T-helper 2 cell treated with Interferon-gamma antibody and Interleukin-4, amounts not matched to agents 100 ng/mL and 5 ng/mL, for 36 hours (primary cell): Measurements from ENCODE around the gene EIF5. TPM values are rescaled to one million over a fixed set of nuclear protein-coding genes. Genes with fewer than 3 reads are reported as not detected.

Experiments
- intact Hi-C: fragments of 100-400 bp; cut with micrococcal nuclease; formaldehyde crosslinking; loops from one replicate; pipeline ENCODE4 v1.15.1; 2023
- total RNA-seq: library from RNA; stranded (reverse); gene quantifications from 2 replicates; pipeline ENCODE4 v1.2.3, GENCODE V29; 2022

EIF5 gene
- total RNA-seq, 1 donor from 2014 or later, result 206 TPM

DNA sequence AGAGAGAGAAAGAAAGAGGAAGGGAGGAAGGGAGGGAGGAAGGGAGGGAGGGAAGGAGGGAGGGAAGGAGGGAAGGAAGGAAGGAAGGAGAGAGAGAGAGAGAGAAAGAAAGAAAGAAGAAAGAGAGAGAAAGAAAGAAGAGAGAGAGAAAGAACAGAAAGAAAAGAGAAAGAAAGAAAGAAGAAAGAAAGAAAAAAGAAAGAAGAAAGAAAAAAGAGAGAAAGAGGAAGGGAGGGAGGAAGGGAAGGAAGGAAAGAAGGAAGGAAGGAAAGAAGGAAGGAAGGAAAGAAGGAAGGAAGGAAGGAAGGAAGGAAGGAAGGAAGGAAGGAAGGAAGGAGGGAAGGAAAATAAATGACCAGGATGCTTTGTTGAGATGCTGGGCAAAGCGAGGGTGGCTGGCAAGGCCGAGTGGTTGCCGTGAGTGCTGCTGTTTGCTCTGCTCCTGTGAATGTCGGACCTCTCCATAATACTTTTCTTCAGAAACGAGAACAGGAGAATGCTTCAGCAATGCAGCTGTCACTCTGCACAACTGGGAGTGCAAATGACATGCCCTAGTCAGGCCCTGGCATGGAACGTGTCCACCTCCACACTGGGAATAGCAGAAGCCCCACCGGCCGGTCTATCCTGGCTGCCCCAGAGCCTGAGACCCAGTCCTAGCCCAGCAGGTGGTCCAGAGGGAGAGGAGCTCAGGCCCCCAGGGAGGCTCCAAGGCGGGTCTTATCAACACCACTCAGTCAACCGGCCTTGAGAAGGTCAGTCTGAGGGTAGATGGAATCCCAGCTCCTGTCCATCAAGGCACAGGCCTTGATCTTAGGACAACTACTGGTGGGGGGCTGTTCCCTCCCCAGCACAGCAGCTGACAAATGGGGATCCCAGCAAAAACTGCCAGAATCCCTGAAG, 25.1 kb upstream of the EIF5 start:
- intact Hi-C loops, result no loop called here

DNA sequence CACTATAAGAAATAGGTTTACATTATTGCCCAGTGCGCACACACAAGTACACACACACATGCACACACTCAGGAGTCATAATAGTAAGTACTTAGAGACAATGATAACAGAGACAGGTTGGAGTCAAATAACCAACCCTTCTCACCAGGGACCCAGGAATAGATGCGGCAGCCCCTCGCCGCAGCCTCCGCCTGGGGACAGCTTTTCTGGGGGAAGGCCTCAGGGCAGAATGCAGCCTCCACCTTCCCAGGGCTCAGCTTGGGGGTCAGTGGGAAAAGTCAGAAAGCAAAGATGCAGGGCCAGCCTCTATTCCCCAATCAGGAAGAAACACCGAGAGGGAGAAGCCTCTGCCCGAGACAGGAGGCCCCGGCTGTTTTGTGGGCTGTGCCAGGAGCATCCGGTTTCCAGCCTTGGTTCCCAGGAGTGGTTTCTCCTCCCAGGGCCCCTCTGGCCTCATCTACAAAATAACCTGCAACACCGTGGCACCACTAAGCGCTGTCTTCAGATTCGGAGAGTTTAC, 23.4 kb upstream of the EIF5 start:
- intact Hi-C loops, result no loop called here

DNA sequence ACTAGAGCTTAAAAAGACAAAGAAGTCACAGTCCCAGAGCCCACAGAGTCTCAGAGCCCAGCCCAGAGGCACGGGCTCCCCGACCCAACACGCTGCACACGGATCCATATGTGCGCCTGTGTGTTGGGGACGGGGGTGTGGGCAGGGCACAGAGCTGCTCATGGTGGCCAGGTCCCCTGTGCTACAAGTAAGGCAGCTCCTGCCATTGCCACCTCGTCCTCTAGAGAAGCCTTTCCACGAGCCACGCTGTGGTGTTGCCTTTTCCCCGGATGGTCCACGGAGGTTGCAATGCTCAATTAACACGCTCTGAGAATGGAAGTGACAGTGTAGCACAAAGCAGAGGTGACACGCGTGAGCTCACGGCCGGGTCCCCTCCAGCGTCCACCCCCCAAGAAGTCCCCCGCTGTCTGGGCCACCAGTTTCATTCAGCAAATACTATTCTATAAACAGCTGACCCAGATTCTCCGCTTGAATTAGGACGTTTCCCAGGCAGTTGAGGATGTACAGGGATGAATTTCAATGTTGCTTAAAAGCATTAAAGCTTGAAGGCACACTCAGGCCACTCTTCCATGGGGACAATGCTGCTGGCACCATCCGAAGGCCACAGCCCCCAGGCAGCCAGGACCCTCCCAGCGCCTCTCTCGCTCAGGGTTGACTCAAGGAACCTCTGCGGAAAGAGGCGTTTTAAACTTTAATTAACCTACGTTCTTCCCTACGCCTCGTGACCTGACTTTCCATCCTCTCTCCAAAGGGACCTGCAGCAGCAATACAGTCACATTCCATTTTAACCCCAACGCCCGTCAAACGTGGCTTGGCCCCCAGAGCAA, 22.7 kb upstream of the EIF5 start:
- intact Hi-C loops, result no loop called here

DNA sequence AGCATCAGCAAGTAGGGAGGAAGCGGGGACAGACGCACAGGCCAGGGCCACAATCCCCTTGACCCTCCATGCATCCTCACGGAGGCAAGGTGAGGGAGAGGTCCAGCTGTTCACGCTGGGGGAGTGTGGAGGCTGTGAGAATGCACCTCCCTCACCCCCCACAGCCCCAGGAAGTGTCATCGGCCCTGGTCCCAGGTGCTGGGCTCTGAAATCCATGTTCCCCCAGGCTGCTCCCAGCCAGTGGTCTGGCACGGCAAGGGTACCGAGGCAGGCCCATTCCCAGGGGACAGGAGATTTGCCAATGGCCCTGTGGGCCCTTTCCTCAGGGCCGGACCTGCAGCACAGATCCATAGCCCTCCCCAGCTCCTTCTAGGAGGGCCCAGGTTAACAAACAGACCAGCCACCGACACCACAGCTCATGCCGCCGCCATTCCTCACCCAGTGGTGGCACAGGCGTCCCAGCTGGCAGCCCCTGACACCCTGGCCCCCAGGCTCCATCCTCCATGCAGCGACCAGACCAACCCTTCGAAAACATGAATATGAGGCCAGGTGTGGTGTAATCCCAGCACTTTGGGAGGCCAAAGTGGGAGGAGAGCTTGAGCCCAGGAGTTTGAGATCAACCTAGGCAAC, 21.9 kb upstream of the EIF5 start:
- intact Hi-C loops, result no loop called here

DNA sequence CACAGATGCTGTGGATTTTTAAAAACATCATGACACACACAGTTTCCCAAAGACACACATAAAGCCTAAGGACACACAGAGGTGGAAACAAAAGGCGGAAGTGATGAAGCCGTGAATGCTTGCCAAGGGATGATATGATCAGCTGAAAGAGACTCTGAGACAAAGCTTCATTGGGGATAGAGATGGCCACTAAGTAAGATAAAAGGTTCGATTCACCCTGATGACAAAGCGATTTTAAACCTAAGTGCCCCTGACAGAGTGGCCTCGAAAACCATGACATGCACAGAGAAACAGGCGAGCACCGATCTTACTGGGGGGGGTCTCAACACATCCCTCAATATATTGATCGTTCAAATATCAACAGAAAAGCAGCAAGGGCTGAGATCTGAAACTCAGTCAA, 20.3 kb upstream of the EIF5 start:
- intact Hi-C loops, result no loop called here

DNA sequence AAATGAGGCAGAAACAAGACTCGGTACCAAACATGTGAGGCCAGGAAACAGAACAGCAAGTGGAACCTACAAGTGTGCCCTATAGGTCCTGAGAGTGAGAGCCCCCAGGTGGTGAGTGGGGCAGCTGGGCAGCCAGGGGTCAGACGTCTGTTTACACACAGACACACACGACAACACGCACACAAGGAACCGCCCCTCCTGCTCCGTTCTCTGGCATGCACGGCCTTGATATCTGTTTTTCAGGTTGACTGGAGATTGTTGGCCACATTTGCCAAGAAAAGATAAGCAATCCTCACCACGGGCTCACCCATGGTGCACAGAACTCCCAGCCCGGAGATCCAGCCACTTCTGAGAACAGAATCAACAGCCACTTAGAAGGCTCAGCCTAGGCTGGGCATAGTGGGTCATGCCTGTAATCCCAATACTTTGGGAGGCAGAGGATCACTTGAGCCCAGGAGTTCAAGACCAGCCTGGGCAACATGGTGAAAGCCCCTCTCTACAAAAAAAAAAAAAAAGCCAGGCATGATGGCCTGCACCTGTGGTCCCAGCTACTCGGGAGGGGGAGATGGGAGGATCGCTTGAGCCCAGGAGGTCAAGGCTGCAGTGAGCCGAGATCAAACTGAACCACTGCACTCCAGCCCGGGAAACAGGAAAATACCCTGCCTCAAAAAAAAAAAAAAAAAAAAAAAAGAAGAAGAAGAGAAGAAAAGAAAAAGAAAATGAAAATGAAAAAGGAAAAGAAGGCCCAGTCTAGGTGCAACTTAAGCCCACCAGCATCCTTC, 19.4 kb upstream of the EIF5 start:
- intact Hi-C loops, result no loop called here

DNA sequence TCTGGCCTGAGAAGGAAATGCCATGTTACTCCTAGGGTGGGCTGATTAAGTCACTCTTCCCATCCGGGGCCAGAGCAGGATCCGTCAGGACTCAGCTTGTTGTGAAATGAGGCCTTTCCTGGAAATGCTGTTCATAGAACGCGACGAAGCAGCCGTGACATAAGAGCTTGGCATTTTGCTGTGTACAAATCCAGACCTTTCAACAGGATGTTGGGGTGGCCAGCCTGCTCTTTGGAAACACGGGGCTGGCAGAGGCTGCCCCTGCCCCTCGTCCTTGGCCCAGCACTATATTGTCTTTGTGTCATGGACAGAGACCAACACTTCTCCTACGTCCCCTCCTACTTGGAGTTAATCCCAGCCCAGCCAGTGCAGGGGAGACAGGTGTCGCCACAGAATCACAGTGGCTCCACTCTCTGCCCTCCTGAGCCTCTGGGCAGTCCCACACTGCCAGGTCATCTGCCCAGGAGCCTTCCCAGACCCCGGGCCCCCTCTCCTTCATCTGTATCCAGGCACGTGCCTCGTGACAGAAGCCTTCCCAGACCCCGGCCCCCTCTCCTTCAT, 18.6 kb upstream of the EIF5 start:
- intact Hi-C loops, result no loop called here

DNA sequence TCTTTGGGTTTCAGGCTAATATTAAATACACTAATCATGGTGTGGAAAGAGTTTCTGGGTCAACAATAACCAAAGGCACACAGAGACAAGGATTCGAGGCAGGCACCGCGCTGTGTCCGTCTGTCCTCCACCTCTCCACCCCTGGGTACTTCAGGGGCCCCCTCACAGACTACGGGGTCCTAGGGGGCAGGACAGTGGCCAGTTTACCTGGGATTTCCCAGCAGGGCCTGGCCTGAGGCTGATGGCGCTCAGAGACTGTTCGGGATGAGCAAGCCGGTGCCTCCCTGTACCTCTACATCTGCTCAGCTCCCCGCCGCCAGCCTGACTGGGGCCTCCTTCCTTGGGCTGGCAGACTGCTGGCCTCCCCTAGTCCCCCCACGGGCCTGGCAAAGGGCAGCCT, 18.1 kb upstream of the EIF5 start:
- intact Hi-C loops, result no loop called here

DNA sequence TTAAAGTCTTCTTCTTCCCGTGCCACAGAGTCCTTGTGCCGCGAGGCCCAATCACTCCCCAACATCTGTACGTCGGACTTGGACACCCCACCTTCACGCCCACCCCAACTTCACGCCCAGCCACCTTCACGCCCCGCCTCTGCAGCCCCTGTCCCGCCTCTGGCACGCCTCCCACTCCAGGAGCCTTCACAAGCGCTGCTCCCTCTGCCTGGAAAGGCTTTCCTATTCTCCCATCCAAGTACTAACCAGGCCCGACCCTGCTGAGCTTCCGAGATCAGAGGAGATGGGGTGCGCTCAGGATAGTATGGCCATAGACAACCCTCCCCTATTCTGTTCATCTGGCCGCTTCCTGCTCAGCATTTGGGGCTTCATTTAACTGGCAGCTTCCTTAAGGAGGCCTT, 17.3 kb upstream of the EIF5 start:
- intact Hi-C loops, result no loop called here

DNA sequence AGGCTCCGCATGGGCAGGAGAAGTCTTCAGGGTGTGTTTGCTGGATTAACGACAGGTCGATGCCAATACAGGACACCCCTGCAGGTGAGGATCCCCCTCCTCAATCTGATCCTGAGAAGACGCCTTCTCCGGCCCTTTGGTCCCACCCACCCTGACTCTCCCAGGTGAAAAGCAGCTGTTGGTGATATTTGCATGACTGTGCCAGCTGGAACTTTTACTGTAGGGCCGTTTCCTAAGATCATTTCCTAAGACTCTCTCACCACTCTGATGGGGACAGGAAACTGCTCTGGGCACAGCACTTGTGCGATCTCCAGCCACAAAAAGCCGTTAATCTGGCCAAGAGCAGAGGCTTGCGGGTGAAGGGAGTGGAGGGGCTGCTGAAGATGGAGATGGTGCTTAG, 16.8 kb upstream of the EIF5 start:
- intact Hi-C loops, result no loop called here

DNA sequence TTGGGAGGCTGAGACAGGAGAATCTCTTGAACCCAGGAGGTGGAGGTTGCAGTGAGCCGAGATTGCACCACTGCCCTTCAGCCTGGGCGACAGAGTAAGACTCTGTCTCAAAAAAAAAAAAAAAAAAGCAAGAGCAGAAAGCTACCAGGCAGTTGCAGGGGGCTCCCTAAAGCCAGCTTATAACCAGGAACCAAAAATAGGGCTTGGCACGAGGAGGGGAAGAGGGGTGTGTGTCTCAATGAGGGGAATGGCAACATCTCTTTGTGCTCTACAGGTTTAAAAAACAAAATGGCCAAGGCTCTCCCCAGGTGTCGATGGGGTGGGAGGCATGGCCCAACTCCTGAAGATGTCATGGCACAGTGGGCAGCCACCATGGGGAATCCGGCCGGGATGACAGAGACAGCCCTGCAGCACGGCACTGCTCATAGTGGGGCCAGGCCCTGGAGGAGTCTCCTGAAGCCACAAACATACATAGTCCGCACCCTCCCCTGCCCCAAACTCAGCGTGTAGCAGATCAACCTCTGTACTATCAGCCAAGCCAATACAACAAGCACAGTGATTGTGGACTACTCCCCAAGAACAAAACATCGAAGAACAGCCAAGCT, 16.0 kb upstream of the EIF5 start:
- intact Hi-C loops, result no loop called here

DNA sequence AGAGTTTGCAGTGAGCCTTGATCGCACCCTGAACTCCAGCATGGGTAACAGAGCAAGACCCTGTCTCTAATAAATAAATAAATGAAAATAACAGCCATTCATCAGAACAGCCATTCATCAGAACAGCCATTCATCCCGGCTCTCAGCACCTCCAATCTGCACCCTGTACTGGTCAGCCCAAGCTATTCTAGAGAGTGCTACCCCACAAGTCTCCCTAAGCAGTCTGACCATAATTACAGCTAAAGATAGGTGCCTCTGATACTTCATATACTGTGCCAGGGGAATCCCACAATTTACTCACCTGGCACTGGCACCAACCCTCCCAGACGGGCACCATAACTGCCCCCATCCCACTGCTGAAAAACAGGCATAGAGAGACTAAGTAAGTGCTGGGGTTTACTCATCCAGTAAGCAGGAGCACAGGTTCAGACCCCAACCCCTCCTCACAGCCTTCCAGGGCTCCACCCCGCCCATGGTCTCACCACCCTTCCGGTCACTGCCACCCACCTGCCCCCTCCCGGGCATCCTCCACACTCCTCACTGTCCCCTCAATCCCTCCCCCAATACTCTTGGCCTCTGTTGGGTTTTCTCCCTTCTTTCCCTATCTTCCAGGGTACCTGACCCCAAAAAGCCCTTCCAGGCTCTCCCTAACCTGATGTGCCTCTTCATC, 15.2 kb upstream of the EIF5 start:
- intact Hi-C loops, result no loop called here

DNA sequence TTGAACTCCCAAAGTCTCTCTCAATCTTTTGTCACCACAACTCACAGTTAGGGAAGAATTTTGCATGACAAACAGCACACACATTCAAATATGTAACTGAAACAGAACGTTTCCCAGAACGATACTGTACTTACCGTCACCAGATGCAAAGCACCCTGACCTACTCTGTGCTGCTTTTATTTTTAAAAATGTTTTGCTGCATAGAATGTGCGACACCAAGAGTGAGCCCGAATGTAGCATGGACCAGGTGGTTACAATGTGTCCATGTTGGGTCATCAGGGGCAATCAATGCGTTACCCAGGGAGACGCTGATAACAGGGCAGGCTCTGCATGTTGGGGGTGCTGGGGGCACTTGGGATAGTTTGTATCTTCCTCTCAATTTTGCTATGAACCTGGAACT, 14.6 kb upstream of the EIF5 start:
- intact Hi-C loops, result no loop called here

DNA sequence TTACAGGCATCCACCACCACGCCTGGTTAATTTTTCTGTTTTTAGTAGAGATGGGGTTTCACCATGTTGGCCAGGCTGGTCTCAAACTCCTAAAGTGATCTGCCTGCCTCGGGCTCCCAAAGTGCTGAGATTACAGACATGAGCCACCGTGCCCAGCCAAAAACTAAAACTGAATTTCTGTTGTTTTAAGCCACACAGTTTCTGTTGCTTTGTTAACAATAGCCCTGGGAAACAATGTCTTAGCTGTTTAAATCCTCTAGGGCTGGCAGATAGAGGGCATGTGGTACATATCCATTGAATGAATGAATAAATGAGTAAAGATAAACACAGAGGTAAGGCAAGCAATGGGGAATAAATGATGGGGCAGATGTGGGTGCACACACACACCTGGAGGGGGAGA, 8.0 kb upstream of the EIF5 start:
- intact Hi-C loops, result no loop called here

DNA sequence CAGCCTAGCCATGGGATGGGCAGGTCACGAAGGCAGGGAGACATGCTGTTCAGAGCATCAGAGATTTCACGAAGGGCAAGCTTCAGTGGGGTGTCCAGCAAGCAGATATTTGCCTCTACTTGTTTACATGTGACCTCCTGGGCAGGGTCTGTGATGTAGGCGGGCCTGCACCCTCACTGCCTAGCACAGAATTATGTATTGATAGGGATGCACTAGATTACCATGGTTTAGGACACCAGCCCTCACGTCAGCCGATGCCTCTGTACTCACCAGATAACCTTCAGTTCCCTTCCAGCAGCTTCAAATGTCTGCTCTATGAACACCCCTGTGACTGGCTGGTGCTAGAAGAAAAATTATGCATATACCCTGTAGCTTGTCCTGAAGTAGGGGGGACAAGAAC, 5.1 kb upstream of the EIF5 start:
- intact Hi-C loops, result no loop called here

DNA sequence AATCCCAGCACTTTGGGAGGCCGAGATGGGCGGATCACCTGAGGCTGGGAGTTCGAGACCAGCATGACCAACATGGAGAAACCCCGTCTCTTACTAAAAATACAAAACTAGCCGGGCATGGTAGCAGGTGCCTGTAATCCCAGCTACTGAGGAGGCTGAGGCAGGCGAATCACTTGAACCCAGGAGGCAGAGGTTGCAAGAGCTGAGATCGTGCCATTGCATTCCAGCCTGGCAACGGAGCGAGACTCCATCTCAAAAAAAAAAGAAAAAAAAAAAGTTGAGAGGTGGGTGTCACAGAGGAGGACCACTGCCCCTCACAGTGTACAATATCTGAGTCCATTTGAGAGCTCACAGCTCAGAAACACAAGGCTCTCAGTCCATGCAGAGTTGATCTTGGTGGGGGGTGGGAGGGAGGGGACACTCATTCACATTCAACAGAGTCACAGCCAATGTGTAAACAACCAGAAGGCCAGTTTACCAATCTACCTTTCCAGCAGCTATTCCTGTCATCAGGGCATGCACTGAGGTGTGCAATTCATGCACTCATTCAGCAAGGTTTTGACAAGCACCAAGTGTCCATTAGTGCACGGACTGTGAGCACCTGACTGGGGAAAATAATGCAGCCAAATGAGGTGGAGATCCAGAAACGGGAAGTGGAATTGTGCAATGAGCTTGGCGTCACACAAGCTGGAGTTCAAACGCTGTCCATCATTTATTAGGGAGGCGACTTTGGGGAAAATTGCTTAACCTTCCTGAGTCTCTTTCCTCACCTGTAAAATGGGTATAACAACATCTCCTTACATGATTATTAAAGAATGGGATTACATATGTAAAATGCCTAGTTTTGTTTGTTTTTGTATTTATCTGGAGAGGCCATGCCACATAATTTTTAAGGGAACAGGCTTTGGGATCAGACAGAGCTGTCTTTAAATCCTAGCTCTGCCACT, 4.4 kb upstream of the EIF5 start:
- intact Hi-C loops, result loop anchor here (10.0 kb wide), 2 partner anchors 555 to 735 kb away; partner anchors contain the start of genes RCOR1 and TRAF3

DNA sequence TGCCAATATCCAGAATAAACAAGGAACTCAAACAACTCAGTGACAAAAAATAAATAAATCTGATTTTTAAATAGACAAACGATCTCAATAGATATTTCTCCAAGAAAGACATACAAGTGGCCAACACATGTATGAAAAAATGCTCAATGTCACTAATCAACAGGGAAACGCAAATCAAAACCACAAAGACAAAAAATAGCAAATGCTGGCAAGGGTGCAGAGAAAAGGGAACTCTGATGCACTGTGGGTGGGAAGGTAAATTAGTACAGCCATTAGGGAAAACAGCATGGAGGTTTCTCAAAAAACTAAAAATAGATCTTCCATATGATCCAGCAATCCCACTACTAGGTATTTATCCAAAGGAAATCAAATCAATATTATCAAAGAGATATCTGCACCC, 3.5 kb upstream of the EIF5 start:
- intact Hi-C loops, result loop anchor here (10.0 kb wide), 2 partner anchors 556 to 736 kb away; partner anchors contain the start of genes RCOR1 and TRAF3
